Parathyroid adenoma (tissue), 2 donors: ENCODE data around the gene WRNIP1.

Experiments
- H2AFZ ChIP-seq: fragments of 300-600 bp; sonication (generic); one replicate; pipeline ENCODE4 v1.7.0; 2017; ENCODE audit warnings: antibody characterized with exemption, mild to moderate bottlenecking
- H3K27ac ChIP-seq: fragments of 300-600 bp; sonication (generic); one replicate; pipeline ENCODE4 v1.7.0; 2017
- H3K27me3 ChIP-seq: fragments of 300-600 bp; sonication (generic); one replicate; pipeline ENCODE4 v1.7.0; 2017; ENCODE audit warnings: low read length; ENCODE audit not compliant: control insufficient read depth, insufficient read depth
- H3K36me3 ChIP-seq: fragments of 300-600 bp; sonication (generic); one replicate; pipeline ENCODE4 v1.7.0; 2017; ENCODE audit warnings: low read length; ENCODE audit not compliant: control insufficient read depth, insufficient read depth
- H3K4me1 ChIP-seq: fragments of 300-600 bp; sonication (generic); one replicate; pipeline ENCODE4 v1.7.0; 2017; ENCODE audit warnings: control low read depth
- H3K4me2 ChIP-seq: fragments of 300-600 bp; sonication (generic); one replicate; pipeline ENCODE4 v1.7.0; 2017; ENCODE audit warnings: low read length
- H3K4me3 ChIP-seq: fragments of 300-600 bp; sonication (generic); one replicate; pipeline ENCODE4 v1.7.0; 2017; ENCODE audit warnings: low read depth, low read length
- H3K79me2 ChIP-seq: fragments of 300-600 bp; sonication (generic); one replicate; pipeline ENCODE4 v1.7.0; 2017; ENCODE audit warnings: control low read depth
- H3K9ac ChIP-seq: fragments of 300-600 bp; sonication (generic); one replicate; pipeline ENCODE4 v1.7.0; 2017; ENCODE audit warnings: mild to moderate bottlenecking
- H3K9me3 ChIP-seq: fragments of 300-600 bp; sonication (generic); one replicate; pipeline ENCODE4 v1.7.0; 2017; ENCODE audit warnings: low read length; ENCODE audit not compliant: control insufficient read depth
- CTCF ChIP-seq: fragments of 300-600 bp; sonication (generic); IDR thresholded peaks from one replicate; pipeline ENCODE4 v1.7.0; 2017; ENCODE audit warnings: antibody characterized with exemption, mild to moderate bottlenecking
- donor health status: primary hyperparathyroidism.

The WRNIP1 gene

GRCh38 chr6:2719093-2719455 is 46.1 kb upstream of the WRNIP1 start:
- H3K4me3 ChIP-seq, result no peak overlapping the region
- H3K9ac ChIP-seq, result no peak overlapping the region
- H3K9me3 ChIP-seq, result no peaks in the 10 kb centered on the region
- no peak for TF ChIP-seq CTCF
- H2AFZ ChIP-seq, result no peak overlapping the region
- H3K4me2 ChIP-seq, result no peak overlapping the region
- no peaks in the 10 kb centered on the region for H3K36me3 ChIP-seq
- H3K4me1 ChIP-seq, result no peaks in the 10 kb centered on the region
- no peaks in the 10 kb centered on the region for H3K79me2 ChIP-seq
- H3K27ac ChIP-seq, result no peak overlapping the region
- H3K27me3 ChIP-seq, result no peaks in the 10 kb centered on the region

GRCh38 chr6:2721219-2721618 is 44.0 kb upstream of the WRNIP1 start:
- Histone ChIP-seq H3K4me3 (no peak overlapping the region), H3K4me2 (no peak overlapping the region), H3K27me3 (no peaks in the 10 kb centered on the region), H3K9ac (no peak overlapping the region), H3K9me3 (no peaks in the 10 kb centered on the region), H3K4me1 (peaks cover 3% of the 10 kb centered on the region), H3K36me3 (no peaks in the 10 kb centered on the region), H3K79me2 (no peaks in the 10 kb centered on the region), H3K27ac (no peak overlapping the region), H2AFZ (no peak overlapping the region)
- TF ChIP-seq CTCF, result no peak

GRCh38 chr6:2725364-2725988 is 39.7 kb upstream of the WRNIP1 start:
- Histone ChIP-seq H3K4me3 (no peak overlapping the region), H3K79me2 (no peaks in the 10 kb centered on the region), H3K4me1 (peaks cover 7% of the 10 kb centered on the region), H3K36me3 (no peaks in the 10 kb centered on the region), H2AFZ (peak overlapping the region; percentile 51), H3K9me3 (no peaks in the 10 kb centered on the region), H3K4me2 (no peak overlapping the region), H3K9ac (no peak overlapping the region), H3K27me3 (no peaks in the 10 kb centered on the region), H3K27ac (no peak overlapping the region)
- TF ChIP-seq CTCF, result no peak

- no peaks in the 10 kb centered on the region for H3K36me3 ChIP-seq
- no peak overlapping the region for H3K4me3 ChIP-seq
- no peak for TF ChIP-seq CTCF
- H3K4me1 ChIP-seq, result peaks cover 9% of the 10 kb centered on the region
- H2AFZ ChIP-seq, result peak overlapping the region; percentile 51
- no peaks in the 10 kb centered on the region for H3K79me2 ChIP-seq
- H3K27me3 ChIP-seq, result no peaks in the 10 kb centered on the region
- H3K27ac ChIP-seq, result no peak overlapping the region
- H3K9ac ChIP-seq, result no peak overlapping the region
- no peak overlapping the region for H3K4me2 ChIP-seq
- no peaks in the 10 kb centered on the region for H3K9me3 ChIP-seq
These were observed 39.1 kb upstream of the WRNIP1 start for GRCh38 chr6:2725999-2726567.

- no peaks in the 10 kb centered on the region for H3K9me3 ChIP-seq
- H3K4me1 ChIP-seq, result peaks cover 16% of the 10 kb centered on the region
- H2AFZ ChIP-seq, result no peak overlapping the region
- H3K36me3 ChIP-seq, result no peaks in the 10 kb centered on the region
- H3K79me2 ChIP-seq, result no peaks in the 10 kb centered on the region
- no peak overlapping the region for H3K4me3 ChIP-seq
- H3K27me3 ChIP-seq, result no peaks in the 10 kb centered on the region
- H3K27ac ChIP-seq, result no peak overlapping the region
- no peak for TF ChIP-seq CTCF
- H3K4me2 ChIP-seq, result no peak overlapping the region
- no peak overlapping the region for H3K9ac ChIP-seq
These were observed 35.3 kb upstream of the WRNIP1 start for GRCh38 chr6:2729921-2730320.
